Activated CD8-positive, alpha-beta memory T cell treated with anti-CD3 and anti-CD28 coated beads for 24 hours (primary cell): ENCODE data around the gene AKAP13.

ENCODE experiments used
- DNase-seq: peaks from one replicate; pipeline ENCODE4 v3.0.0-alpha.2; 2020

AKAP13 gene

DNA sequence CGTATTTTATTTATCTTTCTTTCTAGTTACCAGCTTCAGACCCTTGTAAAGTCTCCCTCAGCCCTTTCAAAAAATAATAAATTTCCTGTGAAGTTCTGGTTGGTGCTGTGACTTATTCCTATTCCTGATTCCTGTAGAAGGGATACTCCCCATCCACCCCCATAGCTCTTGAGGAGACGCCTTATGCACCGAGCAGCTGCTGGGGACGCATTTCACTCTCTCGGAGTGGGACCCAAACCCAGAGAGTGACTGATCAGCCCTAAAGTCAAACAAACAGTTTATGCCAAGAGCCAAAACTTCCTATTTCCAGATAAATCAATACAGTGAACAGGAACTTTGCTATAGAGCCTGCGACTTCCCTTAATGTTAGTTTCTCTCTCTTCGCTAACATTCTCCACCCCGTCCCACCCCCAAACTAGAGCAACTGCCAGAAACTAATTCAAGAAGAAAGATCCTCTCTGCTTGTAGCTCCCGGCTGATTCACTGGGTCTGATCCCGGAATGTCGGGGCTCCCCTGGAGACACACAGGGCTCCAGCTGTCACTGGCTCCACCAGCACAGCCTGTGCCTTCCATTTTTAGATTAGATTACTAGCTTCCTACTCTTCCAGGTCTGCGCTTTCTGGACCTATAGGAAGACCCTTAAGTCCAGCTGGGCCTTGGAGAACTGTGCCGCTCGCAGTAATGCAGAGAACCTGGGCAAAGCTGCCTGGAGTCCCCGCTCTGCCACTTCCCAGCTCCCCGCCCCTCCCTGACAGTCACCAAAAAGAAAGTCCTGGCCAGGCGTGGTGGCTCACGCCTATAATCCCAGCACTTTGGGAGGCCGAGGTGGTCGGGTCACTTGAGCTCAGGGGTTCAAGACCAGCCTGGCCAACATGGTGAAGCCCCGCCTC, 369.1 kb downstream of the AKAP13 start:
- no peak for DNase-seq

DNA sequence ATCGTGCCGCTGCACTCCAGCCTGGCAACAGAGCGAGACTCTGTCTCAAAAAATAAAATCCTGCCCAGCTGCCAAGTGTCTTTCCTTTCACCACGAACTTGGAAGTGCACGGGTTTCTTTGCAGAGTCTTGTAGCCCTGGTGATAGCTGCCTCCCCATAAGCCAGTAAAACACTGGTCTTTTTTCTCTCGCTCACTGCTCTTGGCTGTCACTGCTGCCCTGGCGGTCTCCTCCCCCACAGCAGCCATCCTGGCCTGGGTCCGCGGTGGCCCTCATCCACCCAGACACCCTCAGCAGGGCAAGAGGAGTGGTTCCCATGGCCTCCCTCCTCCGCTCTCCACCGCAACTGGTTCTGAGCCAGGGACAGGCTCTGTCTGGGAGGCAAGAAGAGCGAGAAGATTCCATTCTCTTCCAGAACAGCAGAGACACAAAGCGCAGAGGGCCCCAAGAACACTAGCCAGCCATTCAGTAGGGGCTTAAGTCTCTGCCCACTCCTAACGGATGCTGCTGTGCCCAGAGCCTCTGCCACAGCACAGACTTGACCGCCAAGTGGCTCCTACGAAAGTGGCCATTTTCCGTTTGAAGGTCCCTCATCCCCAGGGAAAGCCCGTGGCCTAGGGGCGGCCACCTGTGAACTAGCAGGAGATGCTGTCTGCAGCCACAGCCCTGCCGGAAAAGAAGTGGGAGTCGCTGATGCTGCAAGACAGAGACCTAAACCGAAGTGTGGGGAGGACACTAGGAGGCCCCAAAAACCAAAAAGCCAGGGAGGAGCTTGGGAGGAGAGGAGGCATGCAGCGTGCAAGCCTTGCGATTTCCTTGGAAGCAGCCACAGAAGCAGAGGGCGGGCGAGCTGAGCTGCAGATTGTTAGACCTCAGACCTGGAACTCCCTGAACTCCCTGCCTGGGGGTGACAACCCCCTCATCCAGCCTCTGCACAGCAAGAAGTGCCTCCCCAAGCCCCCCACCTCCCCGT, 370.2 kb downstream of the AKAP13 start:
- DNase-seq, result no peak

DNA sequence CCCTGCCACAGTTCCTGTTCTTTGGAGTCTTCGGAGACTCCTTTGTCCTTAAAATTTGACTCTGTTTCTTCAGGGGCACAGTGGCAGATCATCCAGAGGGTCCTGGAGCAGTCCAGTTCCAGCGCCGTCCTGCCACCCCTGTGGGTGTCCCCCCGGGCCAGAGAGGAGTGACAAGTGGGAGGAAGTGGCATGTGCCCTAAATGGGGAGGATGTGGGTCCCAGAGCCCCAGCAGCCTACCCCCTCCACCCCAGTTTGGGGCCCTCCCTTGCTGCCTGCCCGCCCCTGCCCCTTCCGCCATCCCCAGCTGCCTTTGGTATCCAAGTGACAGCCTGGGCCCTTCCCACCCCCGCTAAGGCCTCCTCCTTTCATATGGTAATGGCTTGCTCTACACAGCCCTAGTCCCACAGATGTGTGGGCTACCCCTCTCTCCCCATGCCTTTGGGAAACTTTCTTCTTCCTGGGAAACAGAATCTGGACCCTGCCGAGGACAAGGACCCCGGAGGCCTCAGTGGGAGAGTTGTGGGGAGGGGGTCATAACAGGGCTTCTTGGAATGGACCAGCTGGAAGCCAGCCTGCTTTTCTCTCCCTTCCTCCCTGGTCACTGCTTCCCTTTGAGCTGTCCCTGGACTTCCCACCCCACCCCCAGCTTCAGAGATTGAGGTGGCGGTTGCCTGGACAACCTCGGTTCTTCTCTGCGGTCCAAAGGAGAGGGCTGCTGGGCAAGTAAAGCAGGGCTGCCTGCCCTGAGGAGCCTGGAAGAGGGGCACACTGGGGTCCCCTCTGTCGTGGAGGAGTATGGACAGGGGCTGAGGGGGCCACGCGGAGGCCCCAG, 371.1 kb downstream of the AKAP13 start:
- no peak for DNase-seq

DNA sequence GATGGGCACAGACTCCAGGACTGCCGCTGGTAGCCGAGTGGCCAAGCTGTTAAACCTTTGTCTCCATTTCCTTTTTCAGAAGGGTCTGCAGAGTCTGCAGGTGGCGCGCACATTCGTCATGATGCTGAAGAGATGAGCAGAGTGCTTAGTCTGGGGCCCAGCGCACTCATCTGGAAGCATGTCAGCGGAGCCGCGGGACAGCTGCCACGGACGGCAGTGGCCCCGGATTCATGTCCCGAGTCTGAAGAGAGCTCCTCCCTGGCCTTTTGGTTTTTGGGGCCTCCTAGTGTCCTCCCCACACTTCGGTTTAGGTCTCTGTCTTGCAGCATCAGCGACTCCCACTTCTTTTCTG, 371.7 kb downstream of the AKAP13 start:
- no peak for DNase-seq

DNA sequence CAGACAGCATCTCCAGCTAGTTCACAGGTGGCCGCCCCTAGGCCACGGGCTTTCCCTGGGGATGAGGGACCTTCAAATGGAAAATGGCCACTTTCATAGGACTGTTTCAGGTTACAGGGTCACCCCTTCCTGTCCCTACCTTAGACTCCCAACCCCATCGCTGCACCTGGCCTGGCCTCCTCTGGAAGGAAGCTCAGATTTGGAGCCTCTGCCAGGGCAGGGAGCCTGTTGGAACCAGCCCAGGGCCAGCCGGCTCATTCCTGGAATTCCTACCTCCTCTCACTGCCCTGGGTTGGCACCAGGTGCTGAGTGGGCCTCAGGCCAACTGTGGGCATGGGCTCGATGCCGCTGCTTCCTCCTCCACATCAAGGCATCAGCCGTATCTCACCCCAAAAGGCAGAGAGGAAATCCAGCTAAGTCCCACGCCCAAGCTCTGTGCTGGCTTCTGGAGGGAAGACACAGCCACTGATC, 372.1 kb downstream of the AKAP13 start:
- DNase-seq, result no peak

DNA sequence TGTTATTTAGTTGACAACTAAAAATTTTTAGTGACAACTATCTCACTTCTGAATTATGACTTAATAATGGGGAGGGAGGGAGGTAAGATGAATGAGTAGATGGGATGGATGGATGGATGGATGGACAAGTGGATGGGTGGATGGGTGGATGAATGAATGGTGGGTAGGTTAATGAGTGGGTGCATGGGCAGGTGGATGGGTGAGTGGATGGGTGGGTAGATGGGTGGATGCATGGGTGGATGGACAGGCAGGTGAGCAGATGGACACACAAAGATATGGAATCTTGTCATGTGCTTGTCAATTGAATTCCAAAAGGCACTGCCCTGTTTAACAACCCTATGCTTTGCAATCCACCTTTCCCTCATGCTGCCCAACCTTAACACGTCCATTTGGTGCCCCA, 372.9 kb downstream of the AKAP13 start:
- no peak for DNase-seq

DNA sequence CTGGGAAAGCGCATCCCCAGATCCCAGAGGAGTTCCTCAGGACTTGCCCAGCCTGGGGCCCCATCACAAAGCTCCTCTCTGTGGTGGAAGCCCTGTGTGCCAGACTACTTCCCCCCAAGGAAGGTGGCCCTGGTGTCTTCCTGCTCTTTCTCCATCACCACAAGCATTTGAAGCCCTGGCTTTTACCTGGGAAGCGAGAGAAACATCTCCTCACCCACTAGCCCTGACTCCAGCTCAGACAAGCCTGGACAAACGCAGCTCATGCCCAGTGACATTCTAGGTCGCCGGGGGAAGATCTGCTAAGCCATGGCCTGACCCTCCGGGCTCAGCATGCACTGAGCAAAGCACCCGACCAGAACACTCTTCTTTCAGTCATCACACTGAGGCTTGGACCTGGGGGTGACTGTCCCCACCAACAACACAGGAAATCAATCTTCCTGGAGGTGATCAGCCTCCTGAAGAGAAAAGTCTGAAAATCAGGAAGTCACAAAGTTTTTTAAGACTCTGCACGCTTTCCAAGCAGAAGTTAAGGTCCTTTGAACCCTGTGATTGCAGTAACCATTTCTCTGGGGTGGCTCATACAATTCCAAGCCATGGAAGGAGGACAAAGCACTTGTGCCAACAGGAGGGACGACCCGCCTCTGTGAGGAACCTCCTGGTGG, 373.5 kb downstream of the AKAP13 start:
- DNase-seq, result no peak

DNA sequence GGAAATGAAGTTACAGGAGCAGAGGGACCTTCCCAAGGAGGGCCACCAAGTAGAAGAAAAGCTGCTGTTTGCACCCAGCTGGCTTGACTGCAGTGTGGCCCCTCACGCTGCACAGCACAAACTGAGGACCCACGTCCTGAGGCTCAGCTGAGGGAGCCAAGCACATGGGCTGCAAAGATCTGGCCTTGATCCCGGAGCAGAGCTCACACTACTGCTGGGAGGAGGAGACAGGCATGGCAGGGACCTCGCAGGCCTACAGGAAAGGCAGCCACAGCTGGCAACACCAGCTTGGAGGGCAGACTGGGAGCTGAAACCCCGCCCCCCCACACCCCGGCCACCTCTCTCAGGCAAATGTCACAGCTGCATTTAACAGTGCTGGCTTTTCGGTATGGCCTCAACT, 374.6 kb downstream of the AKAP13 start:
- no peak for DNase-seq

DNA sequence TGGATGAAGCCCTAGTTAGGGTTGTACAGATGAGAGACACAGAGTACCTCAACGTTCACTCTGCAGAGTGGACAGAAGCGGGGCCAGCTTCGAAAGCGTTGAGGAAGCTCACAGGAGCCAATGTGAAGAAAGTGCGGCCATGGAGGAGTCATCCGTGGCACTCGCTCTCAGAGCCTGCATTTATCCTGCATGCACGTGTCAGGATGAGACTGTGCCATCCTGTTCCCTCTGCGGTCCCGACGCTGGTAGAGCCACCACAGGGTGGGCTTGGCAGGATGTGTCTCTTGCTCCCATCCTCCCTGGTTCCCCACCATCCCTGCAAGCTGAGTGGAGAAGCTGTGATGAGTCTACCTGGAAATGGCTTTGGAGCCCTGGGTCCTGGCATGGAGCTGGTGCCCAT, 375.1 kb downstream of the AKAP13 start:
- DNase-seq, result no peak

DNA sequence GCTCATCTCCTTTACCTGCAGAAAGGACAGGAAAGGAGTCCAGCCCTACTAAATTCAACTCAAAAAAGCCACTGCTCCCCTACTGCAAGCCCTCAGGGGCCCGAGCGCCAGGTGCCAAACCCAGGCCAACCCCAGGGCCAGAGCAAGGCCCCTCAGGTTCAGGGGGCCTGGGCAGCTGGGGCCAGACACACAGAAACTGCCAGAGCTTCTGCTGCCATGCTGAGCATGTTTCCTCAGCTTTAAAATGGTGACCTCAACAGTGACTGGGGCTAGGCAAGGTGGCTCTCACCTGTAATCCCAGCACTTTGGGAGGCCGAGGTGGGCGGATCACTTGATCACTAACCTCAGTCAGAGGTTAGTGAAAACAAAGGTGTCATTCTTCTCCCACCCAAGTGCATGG, 375.5 kb downstream of the AKAP13 start:
- DNase-seq, result no peak

DNA sequence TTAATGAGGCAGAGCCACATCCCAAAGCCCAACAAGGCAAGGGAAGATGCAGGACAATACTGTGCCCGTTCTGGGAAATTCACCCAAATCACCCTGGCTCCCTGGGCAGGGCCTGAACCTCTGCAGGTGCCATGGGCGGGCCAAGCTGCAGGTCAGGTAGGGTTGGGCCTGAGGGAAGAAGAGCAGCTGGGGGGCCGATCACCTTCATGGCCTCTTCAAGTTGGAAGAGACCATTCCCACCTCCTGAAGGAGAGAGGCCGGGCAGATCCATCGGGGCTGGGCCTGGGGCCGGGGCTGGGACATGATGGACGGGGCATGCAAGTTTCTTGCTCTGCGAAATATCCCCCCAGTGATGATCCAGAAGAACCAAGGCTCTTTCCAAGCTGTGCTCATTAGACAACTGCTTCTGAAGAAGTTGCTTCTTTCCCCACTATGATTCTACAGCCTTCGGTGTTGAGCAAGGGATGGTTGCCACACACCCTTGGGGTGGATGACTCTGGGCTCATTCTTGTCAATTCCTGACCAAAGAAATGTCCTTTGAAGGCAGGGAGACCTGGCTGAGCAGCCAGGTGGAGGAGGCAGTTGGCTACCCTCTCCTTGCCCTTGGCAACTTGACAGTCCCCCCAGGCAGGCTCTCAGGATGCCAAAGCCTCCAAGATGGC, 376.1 kb downstream of the AKAP13 start:
- DNase-seq, result no peak

DNA sequence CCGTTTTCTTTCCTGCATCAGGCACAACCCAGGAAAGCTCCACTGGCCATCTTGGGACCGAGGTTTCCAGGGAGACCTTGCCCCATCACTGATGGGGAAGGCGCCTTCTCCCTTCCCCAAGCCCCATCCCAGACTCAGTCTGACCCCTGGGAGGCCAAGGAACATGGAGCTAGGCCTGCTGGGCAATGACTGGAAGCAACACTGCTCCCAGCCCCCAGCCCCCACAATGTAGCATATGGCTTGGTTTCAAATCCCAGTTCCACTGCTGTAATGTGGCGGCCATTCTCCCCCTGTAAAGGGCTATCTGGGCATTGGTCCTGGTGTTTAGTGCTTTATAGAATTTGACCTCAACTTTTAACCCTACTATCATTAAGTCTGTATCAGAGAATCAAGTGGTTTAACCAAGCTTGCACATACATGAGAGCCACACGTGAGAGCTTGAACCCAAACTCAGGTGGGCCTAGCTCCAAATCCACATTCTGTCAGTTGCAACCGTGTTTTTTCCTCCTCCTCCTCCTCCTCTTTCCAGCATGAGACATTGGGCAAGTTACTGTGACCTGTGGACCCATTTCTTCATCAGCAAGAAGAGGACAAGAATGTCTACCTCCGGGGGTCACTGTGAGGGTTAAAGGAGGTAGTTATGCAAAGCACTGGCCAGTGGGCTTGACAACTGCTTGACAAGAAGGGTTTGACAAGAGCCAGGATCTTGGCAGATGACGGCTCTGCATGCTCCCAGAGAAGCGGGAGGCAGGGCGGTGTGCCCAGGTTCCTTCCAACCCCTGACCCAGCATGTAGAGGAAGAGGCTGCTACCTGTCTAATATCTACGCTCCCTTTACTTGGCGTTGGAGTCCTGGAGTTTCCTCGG, 376.9 kb downstream of the AKAP13 start:
- no peak for DNase-seq

DNA sequence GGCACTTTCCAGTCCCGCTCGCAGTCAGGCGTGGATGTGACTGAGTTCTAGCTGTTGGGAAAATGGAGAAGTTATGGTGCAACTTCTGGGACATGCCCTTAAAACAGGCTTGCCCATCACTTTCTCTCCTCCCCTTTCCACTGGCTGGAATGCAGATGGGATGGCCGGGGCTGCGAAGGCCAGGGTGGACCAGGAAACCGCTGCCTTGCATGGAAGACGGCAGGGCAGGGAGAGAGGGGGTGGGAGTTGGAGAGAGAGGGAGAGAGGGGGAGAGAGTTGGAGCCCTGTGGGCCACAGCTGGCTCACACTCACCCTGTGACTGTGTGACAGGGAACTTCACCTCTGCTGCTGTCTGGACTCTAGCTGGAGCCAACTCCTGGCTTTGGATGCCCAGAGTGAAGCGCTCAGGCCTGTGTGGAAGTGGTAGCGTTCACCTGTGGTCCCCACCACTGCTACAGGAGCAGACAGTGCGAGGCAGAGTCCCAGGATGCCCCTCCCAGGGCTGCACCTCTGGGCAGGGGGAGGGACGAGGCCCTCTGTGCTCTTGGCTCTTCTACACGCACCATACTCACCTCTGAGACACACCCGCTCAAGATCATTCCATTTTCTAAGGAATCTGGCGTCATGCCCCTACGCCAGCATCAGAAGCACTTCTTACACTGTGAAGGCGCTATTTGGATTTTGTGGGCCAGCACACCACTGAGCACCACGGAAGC, 377.7 kb downstream of the AKAP13 start:
- no peak for DNase-seq

DNA sequence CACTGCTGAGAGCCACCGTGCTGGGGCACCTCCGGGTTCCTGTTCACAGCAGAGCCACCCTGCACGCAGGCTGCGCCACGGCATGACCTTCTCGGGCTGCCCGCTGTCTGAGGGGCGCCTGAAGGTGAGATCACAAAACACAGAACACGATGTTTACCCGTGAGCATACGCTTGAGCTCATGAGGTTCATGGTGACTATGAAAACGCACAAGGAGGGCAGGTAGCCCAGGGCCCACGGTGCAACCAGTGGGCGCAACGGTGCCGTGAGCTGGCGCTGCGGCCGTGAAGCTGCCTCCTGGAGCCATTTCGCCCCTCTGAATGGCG, 378.2 kb downstream of the AKAP13 start:
- DNase-seq, result no peak

DNA sequence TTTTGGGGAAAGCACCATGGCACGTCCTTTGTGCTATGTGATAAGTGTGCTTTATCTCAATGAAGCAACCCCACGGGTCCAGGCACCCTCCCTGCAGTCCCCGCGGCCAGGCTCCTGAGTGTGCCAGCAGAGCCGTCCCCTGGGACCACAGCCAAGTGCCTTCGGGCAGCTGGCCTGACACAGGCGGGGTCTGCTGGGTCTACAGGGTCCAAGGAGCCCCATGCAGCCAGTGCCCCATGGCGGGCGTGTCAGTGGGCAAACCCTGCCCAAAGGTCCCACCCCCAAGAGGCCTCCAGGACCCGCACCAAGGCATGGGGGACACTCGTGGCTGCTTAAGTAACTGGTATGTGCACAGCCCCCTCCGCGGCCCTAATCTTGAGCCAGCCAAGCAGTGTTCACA, 379.0 kb downstream of the AKAP13 start:
- no peak for DNase-seq

DNA sequence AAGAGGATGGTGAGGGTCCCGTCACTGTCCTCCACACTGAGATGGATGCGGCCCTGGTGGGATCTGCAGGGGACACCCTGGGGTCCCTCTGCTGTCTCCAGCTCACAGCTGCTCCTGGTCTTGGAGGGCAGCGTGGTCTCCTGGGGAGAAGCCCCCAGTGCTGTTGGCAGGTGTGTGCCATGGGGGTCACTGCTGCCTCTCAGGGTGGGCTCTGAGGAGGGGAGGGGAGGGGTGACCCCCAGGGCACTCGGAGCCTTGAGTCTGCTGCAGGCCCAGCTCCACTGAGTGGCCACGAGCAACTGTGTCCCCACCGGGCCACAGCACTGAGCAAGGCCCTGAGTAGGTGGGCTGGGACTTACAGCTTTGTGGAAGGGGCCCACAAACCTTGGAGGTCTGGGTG, 379.6 kb downstream of the AKAP13 start:
- no peak for DNase-seq

DNA sequence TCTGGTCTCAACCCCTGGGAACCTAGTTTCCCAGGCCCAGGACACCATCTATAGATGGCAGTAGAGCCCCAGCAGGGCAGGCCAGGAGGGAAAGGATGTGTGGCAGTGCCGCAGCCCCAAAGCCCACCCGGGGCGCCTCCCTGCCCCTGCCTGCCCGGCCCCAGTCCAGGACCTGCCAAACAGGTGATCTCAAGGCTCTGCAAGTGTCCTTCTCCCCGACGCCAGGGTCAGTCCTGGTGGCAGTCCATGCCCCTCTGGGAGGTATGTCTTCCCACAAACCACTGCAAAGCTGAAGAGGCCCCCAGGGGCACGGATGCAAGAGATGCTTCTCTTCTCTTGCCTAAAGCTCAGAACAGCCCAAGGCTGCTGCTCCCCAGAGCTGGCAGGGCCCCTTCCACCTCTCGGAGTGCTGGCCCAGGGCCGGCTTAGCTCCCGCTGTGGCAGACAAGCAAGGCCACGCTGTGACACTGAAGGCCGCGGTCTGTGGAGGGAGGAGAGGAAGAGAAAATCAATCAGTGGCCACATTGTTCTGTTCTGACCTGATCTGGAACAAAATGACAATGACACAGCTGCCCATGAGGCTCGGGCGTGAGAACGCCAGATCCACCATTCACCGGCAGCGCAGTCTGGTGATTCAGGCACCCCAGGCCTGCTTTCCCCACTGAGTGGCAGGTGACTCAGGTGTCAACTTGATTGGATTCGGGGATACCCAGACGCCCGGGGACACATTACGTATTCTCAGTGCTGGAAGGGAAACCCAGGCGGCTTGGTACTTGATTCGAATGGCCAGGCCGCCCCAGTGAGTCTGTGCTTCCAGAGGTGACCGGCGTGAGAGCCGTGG, 380.3 kb downstream of the AKAP13 start:
- DNase-seq, result no peak

DNA sequence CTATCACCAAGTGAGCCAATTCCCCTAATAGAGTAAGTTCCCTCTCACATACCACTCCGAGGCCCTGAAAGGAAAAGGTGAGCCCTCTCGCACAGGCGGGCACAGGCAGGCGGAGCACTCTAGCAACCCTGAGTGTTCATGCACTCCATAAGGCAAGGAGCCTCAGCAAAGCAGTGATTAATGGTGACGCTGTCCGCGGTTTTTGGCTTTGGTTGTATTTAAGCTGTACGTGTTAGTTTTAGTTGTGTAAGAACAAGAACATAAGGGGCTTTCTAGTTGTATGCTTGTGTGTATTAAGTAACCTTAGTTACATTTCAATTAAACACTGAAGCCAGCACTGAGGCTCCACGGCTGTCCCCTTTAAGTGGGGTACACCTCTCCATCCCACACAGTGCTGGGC, 381.2 kb downstream of the AKAP13 start:
- DNase-seq, result no peak

DNA sequence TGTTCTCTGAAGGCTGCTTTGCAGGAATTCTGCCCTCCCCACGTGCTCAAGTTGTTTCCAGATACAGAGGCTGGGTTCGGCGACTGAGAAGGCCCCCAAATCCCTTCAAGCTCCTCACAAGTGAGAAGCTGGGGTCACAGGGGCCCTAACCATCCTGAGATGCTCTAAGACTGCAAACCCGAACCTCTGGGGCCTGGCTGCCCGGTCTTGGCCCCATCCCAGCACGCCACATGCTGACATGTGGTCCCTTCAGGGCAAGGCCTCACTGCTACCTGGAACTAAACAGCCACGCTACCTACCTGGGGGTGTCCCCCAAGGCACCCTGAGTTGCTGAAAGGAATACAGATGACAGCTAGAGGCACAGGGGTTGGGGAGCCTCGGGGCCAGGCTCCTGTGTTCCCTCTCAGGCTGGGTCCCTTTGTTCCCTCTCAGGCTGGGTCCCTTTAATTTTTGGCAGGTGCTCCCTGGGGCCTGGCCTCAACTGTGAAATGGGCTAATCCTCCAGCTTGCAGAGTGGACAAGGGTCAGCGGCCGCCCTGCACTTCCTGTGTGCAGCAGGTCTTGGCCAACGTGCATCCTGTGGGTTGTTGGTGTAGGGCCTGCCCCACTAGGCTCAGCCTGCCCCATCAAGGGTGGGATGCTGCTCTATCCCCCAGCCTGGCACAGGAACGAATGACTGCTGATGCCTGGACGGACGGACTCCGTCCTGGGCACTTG, 381.8 kb downstream of the AKAP13 start:
- DNase-seq, result no peak
